ENCODE data around the gene FAM118A. TPM values are rescaled to one million over a fixed set of nuclear protein-coding genes. Genes with fewer than 3 reads are reported as not detected.
A peak's percentile ranks its signal among the peaks of the same experiment; 100 is the strongest.

Gene FAM118A
- total RNA-seq, 2 experiments from 2014 or later = 35.6 to 37.0 TPM

DNA sequence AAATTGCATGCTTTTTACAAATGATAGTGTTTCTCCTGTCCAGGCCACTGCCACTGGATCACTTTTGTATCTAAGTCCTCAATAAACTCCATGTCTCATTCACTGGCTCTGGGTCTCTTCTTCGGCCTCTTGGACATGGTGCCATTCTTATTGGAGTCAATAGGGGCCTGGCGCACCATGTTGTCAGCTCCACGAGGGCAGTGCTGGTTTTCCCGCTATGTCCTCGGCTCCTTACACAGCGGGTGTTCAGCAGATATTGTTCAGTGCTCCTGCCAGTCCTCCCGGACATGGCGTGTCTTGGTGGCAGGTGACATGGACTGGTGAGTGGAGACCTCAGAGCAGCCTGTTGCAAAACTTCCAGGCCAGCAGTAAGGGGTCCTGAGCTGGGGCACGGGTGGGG is 3.6 kb upstream of the FAM118A start:
- ChIA-PET POLR2A (no interaction called here), CTCF (interaction anchor here (2.8 kb wide), 1 partner anchor 9 kb away, joined by 13 read pairs; no protein-coding TSS in a partner anchor)
- Mint-ChIP-seq H3K36me3 (ENCODE audit: low read depth) (peaks cover 3% of the 10 kb centered on the region), H3K27ac (no peak overlapping the region), H3K27me3 (no peaks in the 10 kb centered on the region), H3K4me3 (no peak overlapping the region), H3K9me3 (no peaks in the 10 kb centered on the region), H3K4me1 (peaks cover 27% of the 10 kb centered on the region)
- no peak for DNase-seq

DNA sequence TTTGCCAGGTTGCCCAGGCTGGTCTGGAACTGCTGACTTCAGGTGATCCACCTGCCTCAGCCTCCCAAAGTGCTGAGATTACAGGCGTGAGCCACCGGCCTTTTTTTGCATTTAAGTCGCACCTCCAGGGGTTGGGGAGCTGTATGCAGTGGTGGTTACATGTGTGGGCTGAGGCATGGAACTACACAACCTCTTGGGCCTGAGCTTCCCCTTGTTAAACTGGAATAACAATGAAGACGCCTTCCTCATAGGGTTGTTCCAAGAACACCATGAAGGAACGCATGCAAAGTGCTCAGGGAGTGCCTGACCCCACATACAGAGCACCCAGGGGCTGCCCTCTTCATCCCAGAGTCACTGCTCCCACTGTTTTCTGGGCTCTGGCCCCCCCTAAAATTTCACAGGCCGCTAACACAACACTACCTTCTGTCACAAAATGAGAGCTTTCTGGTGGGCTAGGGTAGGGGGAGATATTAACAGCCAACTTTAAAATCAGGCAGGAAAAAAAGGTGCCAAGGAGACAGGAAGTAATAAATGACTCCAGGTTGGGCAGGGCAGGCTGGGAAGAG is 1.3 kb upstream of the FAM118A start:
- DNase-seq = no peak
- Mint-ChIP-seq H3K27me3 (no peaks in the 10 kb centered on the region), H3K4me1 (peaks cover 44% of the 10 kb centered on the region), H3K9me3 (no peaks in the 10 kb centered on the region), H3K36me3 (ENCODE audit: low read depth) (peaks cover 15% of the 10 kb centered on the region), H3K4me3 (peak overlapping the region; percentile 81), H3K27ac (peak overlapping the region; percentile 95)
- ChIA-PET POLR2A (no interaction called here), CTCF (interaction anchor here (2.8 kb wide), 1 partner anchor 12 kb away, joined by 13 read pairs; no protein-coding TSS in a partner anchor)

DNA sequence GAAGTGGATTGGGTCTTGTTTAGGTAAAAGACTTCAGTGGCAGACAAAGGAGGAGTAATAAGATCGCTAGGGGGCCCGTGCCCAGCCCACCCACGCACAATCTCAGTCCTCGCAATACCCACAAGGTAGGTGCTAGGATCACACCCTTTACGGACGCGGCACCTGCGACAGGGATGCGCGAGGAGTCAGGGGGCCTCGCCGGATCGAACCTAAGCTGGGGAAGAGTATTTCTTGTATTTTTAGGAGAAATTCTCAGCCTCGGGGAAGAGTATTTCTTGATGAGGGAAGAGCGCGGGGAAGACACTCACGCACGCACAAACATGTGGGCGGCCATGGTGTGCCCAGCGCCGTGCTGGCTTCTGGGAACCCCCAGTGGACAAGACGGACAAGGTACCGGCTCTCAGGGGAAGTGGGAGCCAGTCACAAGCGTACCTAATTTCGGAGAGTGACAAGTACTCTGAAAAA is 745 bp upstream of the FAM118A start:
- peaks cover 15% of the 10 kb centered on the region for H3K36me3 Mint-ChIP-seq (ENCODE audit: low read depth)
- peak overlapping the region; percentile 95 for H3K27ac Mint-ChIP-seq
- no peaks in the 10 kb centered on the region for H3K27me3 Mint-ChIP-seq
- ChIA-PET CTCF (interaction anchor here (2.8 kb wide), 1 partner anchor 12 kb away, joined by 13 read pairs; no protein-coding TSS in a partner anchor), POLR2A (no interaction called here)
- H3K9me3 Mint-ChIP-seq = no peaks in the 10 kb centered on the region
- DNase-seq = no peak
- peak overlapping the region; percentile 81 for H3K4me3 Mint-ChIP-seq
- peaks cover 46% of the 10 kb centered on the region for H3K4me1 Mint-ChIP-seq

DNA sequence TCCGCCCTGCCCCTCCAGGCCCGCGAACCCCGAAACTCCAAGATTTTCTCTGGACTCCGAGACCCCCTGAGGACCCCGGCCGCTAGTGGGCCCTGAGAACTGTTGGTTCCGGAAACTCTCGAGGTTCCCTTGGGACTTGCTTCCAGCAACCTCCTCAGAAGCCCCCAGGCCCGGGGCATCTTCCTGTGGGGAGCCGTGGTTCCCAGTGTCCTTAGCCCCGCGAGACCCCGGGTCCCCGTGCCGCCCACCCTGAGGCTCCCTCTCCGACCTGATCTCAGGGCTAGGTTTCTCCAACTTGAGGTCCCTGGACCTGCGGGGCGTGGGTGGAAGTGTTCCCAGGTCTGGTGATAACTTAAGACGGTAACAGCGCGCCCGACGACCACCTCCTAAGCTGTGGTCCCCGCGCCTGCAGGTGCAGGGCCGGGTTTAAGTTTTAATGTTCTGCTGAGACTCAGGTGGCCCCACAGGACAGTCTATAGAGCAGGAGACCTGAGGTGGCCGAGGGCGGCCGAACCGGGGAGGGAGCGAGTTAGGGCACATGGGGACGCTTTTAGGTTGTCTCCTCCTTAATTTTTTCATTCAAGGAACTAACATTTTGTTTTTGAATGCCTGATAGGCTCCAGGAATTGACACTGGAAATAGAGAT is 720 bp downstream of the FAM118A start:
- no peaks in the 10 kb centered on the region for H3K27me3 Mint-ChIP-seq
- H3K36me3 Mint-ChIP-seq (ENCODE audit: low read depth) = peaks cover 15% of the 10 kb centered on the region
- H3K27ac Mint-ChIP-seq = peak overlapping the region; percentile 80
- POLR2A ChIA-PET = no interaction called here
- CTCF ChIA-PET = no interaction called here
- peaks cover 58% of the 10 kb centered on the region for H3K4me1 Mint-ChIP-seq
- H3K4me3 Mint-ChIP-seq = peak overlapping the region; percentile 81
- DNase-seq = no peak
- H3K9me3 Mint-ChIP-seq = no peaks in the 10 kb centered on the region

DNA sequence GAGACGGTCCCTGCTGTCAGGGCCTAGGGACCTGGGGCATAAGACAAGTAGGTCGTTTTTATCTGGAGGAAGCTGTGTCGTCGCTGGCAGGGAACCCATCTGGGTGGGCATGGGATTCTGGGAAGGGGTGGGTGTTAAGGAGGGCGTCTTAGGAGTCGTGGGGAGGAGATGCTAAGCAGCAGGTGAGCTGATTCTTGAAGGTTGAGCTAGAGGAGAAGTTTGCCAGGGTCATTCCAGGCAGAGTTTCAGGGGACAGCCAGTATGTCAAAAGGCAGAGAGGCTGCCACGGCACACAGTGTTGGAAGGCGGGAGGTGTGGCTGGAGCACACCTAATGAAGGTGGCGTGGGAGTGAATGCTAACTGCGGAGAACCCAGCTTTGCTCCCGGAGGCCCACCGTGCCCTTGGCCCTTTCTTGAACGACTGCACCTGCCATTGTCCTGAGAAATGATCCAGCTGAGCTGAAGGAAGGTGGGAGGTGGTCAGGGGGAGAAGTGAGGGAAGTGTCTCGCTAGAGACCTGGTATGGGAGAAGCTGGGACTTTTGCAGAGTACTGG is 1.3 kb downstream of the FAM118A start:
- Mint-ChIP-seq H3K4me1 (peaks cover 64% of the 10 kb centered on the region), H3K27me3 (no peaks in the 10 kb centered on the region), H3K4me3 (peak overlapping the region; percentile 81), H3K36me3 (ENCODE audit: low read depth) (peaks cover 15% of the 10 kb centered on the region), H3K9me3 (no peaks in the 10 kb centered on the region), H3K27ac (peak overlapping the region; percentile 80)
- CTCF ChIA-PET = no interaction called here
- POLR2A ChIA-PET = no interaction called here
- no peak for DNase-seq

DNA sequence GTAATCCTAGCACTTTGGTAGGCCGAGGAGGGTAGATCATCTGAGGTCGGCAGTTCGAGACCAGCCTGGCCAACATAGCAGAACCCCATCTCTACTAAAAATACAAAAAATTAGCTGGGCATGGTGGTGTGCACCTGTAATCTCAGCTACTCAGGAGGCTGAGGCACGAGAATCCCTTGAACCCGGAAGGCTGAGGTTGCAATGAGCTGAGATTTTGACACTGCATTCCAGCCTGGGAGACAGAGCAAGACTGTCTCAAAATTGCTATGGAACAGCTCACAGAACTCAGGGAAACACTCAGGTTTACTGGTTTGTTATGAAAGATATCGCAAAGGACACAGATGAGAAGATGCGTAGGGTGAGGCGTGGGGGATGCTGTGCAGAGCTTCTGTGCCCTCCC is 2.7 kb downstream of the FAM118A start:
- Mint-ChIP-seq H3K4me1 (peaks cover 74% of the 10 kb centered on the region), H3K36me3 (ENCODE audit: low read depth) (peaks cover 15% of the 10 kb centered on the region), H3K27me3 (no peaks in the 10 kb centered on the region), H3K4me3 (no peak overlapping the region), H3K27ac (no peak overlapping the region), H3K9me3 (no peaks in the 10 kb centered on the region)
- no peak for DNase-seq
- ChIA-PET CTCF (interaction anchor here (0.9 kb wide), 1 partner anchor 10 kb away, joined by 3 read pairs; no protein-coding TSS in a partner anchor), POLR2A (no interaction called here)

DNA sequence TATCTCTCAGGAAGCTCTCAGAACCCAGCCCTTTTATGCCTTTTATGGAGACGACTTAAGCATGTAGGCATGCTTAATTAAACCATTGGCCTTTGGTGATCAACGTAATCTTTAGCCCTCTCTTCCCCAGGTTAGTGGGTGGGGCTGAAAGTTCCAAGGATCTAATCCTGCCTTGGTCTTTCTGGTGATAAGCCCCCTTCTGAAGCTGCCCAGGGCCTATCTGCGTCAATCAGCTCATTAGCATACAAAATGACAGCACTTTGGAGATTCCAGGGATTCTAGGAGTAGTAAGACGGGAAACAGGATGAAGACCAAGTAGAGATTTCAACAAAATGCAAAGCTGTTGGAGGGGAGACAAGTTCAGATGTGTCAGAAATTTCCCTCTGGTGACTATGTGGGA is 3.1 kb downstream of the FAM118A start:
- ChIA-PET CTCF (interaction anchor here (0.6 to 1.1 kb wide), 3 partner anchors 10 to 1464 kb away, joined by 3 read pairs; no protein-coding TSS in a partner anchor), POLR2A (no interaction called here)
- H3K27me3 Mint-ChIP-seq = no peaks in the 10 kb centered on the region
- H3K4me1 Mint-ChIP-seq = peaks cover 79% of the 10 kb centered on the region
- no peak overlapping the region for H3K4me3 Mint-ChIP-seq
- DNase-seq = no peak
- no peaks in the 10 kb centered on the region for H3K9me3 Mint-ChIP-seq
- peak overlapping the region; percentile 19 for H3K27ac Mint-ChIP-seq
- peaks cover 15% of the 10 kb centered on the region for H3K36me3 Mint-ChIP-seq (ENCODE audit: low read depth)

DNA sequence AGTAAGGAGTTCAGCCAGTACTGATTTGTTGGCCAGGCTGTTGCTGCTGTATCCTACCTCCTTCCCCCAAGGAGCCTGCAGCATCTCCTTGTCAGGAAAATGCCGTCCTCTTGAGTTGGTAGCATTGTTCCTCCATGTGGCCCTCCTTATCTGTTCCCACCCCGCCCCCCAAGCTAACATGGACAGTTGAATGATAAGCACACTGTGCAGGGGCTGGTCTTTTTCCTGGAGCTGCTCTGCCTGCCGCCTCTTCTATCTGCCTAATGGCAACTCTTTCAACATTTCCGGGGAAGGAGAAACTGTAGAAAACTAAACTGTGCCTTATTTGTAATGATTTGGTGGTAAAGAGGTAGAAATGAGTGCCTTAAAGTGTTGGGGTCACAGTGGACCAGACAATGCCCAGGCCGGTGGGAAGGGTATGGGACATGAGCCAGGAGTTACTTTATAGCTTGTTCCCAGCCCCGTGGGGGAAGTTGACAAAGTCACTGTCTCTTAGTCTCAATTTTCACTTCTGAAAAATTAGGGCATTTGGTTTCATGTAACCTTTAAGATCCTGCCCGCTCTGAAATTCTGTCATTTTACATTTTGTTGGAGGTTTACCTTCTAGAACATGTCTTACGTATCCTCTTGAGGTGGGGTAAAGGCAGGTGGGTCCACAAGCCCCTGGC is 4.5 kb downstream of the FAM118A start:
- Mint-ChIP-seq H3K27me3 (no peaks in the 10 kb centered on the region), H3K9me3 (no peaks in the 10 kb centered on the region), H3K27ac (no peak overlapping the region), H3K36me3 (ENCODE audit: low read depth) (peaks cover 15% of the 10 kb centered on the region), H3K4me3 (no peak overlapping the region), H3K4me1 (peaks cover 82% of the 10 kb centered on the region)
- ChIA-PET POLR2A (no interaction called here), CTCF (interaction anchor here (0.6 to 1.2 kb wide), 3 partner anchors 9 to 28 kb away, joined by 3 to 5 read pairs (median 3); no protein-coding TSS in a partner anchor)
- DNase-seq = no peak

DNA sequence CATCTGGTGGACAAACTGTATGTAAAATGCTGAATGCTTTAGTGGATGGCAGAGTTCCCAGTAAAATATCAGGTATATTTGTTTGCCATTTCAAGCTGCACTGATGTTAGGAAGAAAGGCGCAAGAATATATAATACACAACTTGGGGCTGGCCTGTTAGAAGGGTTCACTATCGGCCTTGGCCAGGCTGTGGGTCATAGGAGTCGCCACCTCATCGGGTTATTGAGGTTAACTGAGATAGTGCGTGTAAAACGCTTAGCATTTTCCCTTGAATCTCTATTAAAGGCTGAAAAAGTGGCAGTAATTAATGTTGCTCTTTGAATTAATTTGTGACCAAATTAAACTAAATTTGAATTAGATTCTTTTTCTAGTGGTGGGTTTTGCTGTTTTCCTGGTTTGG is 5.1 kb downstream of the FAM118A start:
- no peak overlapping the region for H3K27ac Mint-ChIP-seq
- peaks cover 84% of the 10 kb centered on the region for H3K4me1 Mint-ChIP-seq
- H3K9me3 Mint-ChIP-seq = no peaks in the 10 kb centered on the region
- no peak for DNase-seq
- CTCF ChIA-PET = interaction anchor here (1.2 kb wide), 1 partner anchor 9 kb away, joined by 5 read pairs; no protein-coding TSS in a partner anchor
- H3K27me3 Mint-ChIP-seq = no peaks in the 10 kb centered on the region
- H3K4me3 Mint-ChIP-seq = no peak overlapping the region
- peaks cover 19% of the 10 kb centered on the region for H3K36me3 Mint-ChIP-seq (ENCODE audit: low read depth)
- POLR2A ChIA-PET = no interaction called here

DNA sequence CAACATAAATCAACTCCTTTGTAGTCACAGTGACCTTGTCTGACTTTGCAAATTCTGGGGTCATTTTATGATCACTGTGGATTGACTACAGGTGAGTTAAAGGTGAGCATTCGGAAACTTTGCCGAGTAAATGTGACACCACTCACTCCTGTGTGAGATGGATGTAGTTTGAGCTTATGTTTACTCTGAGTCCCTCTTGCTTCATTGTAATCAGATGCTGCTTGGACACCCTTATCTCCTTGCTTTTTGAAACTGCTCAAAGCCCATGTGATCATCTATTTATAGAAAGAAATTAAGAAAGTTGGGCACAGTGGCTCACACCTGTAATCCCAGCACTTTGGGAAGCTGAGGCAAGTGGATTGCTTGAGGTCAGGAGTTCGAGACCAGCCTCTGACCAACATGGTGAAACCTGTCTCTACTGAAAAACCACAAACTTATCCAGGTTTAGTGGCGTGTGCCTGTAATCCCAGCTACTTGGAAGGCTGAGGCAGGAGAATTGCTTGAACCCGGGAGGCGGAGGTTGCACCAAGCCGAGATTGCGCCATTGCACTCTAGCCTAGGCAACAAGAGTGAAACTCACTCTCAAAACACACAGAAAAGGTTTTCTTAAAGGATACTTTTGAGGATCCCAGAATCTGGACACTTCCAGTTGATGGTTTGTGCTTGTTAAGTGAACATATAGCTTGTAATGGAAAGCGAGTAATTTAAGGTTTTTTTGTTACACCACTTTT is 7.2 kb downstream of the FAM118A start:
- CTCF ChIA-PET = no interaction called here
- H3K4me1 Mint-ChIP-seq = peaks cover 87% of the 10 kb centered on the region
- DNase-seq = no peak
- H3K9me3 Mint-ChIP-seq = no peaks in the 10 kb centered on the region
- H3K27me3 Mint-ChIP-seq = no peaks in the 10 kb centered on the region
- POLR2A ChIA-PET = no interaction called here
- H3K27ac Mint-ChIP-seq = peak overlapping the region; percentile 98
- peaks cover 23% of the 10 kb centered on the region for H3K36me3 Mint-ChIP-seq (ENCODE audit: low read depth)
- H3K4me3 Mint-ChIP-seq = no peak overlapping the region

DNA sequence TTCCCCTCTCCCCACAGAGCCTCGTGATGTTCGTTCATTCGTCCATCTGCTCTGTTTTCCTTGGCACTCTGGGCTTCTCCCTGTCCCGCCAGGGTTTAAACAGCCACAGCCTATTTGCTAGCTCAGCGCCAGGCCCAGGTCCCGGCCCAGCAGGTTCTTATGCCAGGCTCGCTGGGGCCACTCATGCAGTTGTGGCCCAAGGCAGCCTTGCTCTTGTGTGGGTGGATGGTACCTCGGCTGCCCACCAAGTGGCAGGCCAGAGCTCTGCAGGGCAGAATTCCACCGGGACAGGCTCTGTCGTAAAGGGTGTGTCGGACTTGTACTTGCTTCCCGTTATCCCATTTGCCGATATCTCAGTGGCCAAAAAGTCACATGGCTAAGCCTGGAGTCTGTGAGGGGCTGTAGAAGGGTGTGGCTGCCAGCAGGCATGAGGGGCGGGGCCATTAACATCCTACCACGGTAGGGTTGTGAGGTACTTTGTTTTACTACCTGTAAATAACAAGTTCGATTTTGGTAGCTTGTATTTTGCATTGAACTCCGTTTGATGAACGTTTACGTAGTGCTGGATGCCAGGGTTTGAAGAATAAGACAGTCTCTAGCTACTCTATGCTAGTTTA is 7.9 kb downstream of the FAM118A start:
- ChIA-PET POLR2A (no interaction called here), CTCF (no interaction called here)
- Mint-ChIP-seq H3K4me3 (peak overlapping the region; percentile 77), H3K27ac (peak overlapping the region; percentile 98), H3K4me1 (peaks cover 87% of the 10 kb centered on the region), H3K9me3 (no peaks in the 10 kb centered on the region), H3K27me3 (no peaks in the 10 kb centered on the region), H3K36me3 (ENCODE audit: low read depth) (peaks cover 23% of the 10 kb centered on the region)
- peak; percentile 47 for DNase-seq

DNA sequence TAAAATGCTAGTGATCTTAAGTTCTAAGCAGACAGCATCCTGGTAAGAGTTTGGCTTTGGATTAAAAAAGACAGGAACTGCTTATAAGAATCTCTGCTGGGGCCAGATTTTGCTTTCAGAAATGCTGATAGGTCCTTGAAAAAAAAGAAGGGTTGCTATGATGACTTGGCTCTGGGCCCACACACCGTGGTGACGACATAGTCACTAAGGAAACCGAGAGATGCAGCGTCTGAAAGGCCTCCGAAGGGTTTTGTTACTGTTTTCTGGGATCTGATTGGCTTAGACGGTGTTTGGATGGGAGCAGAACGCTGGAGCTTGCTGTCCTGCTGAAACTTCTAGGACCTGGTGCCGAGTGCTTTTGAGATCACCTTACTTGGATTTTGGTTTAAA is 8.4 kb downstream of the FAM118A start:
- DNase-seq = peak; percentile 93
- peaks cover 23% of the 10 kb centered on the region for H3K36me3 Mint-ChIP-seq (ENCODE audit: low read depth)
- H3K9me3 Mint-ChIP-seq = no peaks in the 10 kb centered on the region
- H3K4me1 Mint-ChIP-seq = peaks cover 84% of the 10 kb centered on the region
- ChIA-PET CTCF (interaction anchor here (0.7 kb wide), 1 partner anchor 37 kb away, joined by 3 read pairs; no protein-coding TSS in a partner anchor), POLR2A (no interaction called here)
- H3K27ac Mint-ChIP-seq = peak overlapping the region; percentile 98
- H3K27me3 Mint-ChIP-seq = no peaks in the 10 kb centered on the region
- H3K4me3 Mint-ChIP-seq = peak overlapping the region; percentile 77
